IMR-90 (cell line): ENCODE measurements around the gene ECHS1. TPM values are rescaled to one million over a fixed set of nuclear protein-coding genes. Genes with fewer than 3 reads are reported as not detected.

Experiments
- ATAC-seq: fragments of 200-7000 bp; cut with Tn5 transposase; 2 replicates; pipeline ENCODE4 v1.9.1; 2020; ENCODE audit warnings: low read depth, mild to moderate bottlenecking, moderate library complexity
- BruUV-seq: library from RNA; stranded (reverse); fragments of 400-500 nt; replicated peaks from 2 replicates; lab custom pipeline; 2021; lab: Mats Ljungman, UMichigan
- CTCF ChIA-PET: fragments of 300-600 bp; formaldehyde crosslinking; extraction: SDS; loops from one replicate; lab custom pipeline; 2021; ENCODE audit warnings: antibody characterized with exemption; lab: Yijun Ruan, JAX
- POLR2A ChIA-PET: fragments of 300-600 bp; sonication (Branson Sonifier 250); formaldehyde crosslinking; loops from one replicate; lab custom pipeline; 2022; ENCODE audit warnings: antibody characterized with exemption; ENCODE audit not compliant: unreplicated experiment; lab: Charles Lee
- DNase-seq: peaks from one replicate; pipeline ENCODE4 v3.0.0; 2013
- H2AFZ ChIP-seq: replicated peaks from 2 replicates; pipeline ENCODE3; 2013; ENCODE audit warnings: low read length, mild to moderate bottlenecking; ENCODE audit not compliant: poor library complexity
- H2AK5ac ChIP-seq: 2 replicates; pipeline ENCODE4 v1.6.1; 2013; ENCODE audit warnings: low read depth, low read length, inconsistent platforms
- H2AK9ac ChIP-seq: replicated peaks from 2 replicates; pipeline ENCODE3; 2013; ENCODE audit warnings: mild to moderate bottlenecking, low read depth, low read length, moderate library complexity; ENCODE audit not compliant: poor library complexity
- H2BK120ac ChIP-seq: 2 replicates; pipeline ENCODE4 v1.6.1; 2013; ENCODE audit warnings: low read depth, low read length, inconsistent platforms
- H2BK15ac ChIP-seq: 3 replicates; pipeline ENCODE4 v1.6.1; 2013; ENCODE audit warnings: low read depth, low read length, inconsistent platforms
- H2BK20ac ChIP-seq: 2 replicates; pipeline ENCODE4 v1.6.1; 2013; ENCODE audit warnings: low read depth, mild to moderate bottlenecking, inconsistent platforms, low read length, moderate library complexity
- H2BK5ac ChIP-seq: 2 replicates; pipeline ENCODE4 v1.6.1; 2013; ENCODE audit warnings: mild to moderate bottlenecking, low read depth, low read length, inconsistent platforms; ENCODE audit not compliant: poor library complexity, severe bottlenecking
- H3K14ac ChIP-seq: replicated peaks from 2 replicates; pipeline ENCODE4 v1.6.1; 2013; ENCODE audit warnings: low read depth, low read length, inconsistent platforms
- H3K18ac ChIP-seq: 2 replicates; pipeline ENCODE4 v1.6.1; 2013; ENCODE audit warnings: low read depth, low read length, control low read depth
- H3K23ac ChIP-seq: 2 replicates; pipeline ENCODE4 v1.6.1; 2013; ENCODE audit warnings: low read depth, low read length, inconsistent platforms
- H3K27ac ChIP-seq: 2 replicates; pipeline ENCODE4 v1.5.1; 2013; ENCODE audit warnings: mild to moderate bottlenecking, control low read depth, low read length; ENCODE audit not compliant: insufficient read depth
- H3K27me3 ChIP-seq: 2 replicates; pipeline ENCODE4 v1.6.1; 2013; ENCODE audit warnings: low read length; ENCODE audit not compliant: control insufficient read depth, insufficient read depth
- H3K36me3 ChIP-seq: 2 replicates; pipeline ENCODE4 v1.6.1; 2013; ENCODE audit warnings: low read length, mixed read lengths; ENCODE audit not compliant: control insufficient read depth, insufficient read depth
- H3K4ac ChIP-seq: 2 replicates; pipeline ENCODE4 v1.6.1; 2013; ENCODE audit warnings: low read depth, low read length, inconsistent platforms
- H3K4me1 ChIP-seq: 2 replicates; pipeline ENCODE4 v1.6.1; 2013; ENCODE audit warnings: low read length, mixed read lengths; ENCODE audit not compliant: control insufficient read depth, insufficient read depth
- H3K4me2 ChIP-seq: 2 replicates; pipeline ENCODE4 v1.6.1; 2013; ENCODE audit warnings: low read depth, mild to moderate bottlenecking, control low read depth, low read length, moderate library complexity
- H3K4me3 ChIP-seq: 2 replicates; pipeline ENCODE4 v1.5.1; 2013; ENCODE audit warnings: low read depth, mild to moderate bottlenecking, control low read depth, low read length, moderate library complexity; ENCODE audit not compliant: insufficient read depth
- H3K56ac ChIP-seq: 2 replicates; pipeline ENCODE4 v1.6.1; 2013; ENCODE audit warnings: low read length, inconsistent platforms; ENCODE audit not compliant: insufficient read depth; ENCODE audit errors: extremely low read depth
- H3K79me1 ChIP-seq, 2 experiments: 2 replicates each; pipeline ENCODE4 v1.6.1; 2013; ENCODE audit warnings: low read length in 2 of 2, inconsistent platforms in 1 of 2, low read depth in 1 of 2
- H3K9ac ChIP-seq: 2 replicates; pipeline ENCODE4 v1.6.1; 2013; ENCODE audit warnings: low read depth, low read length, control low read depth
- H3K9me1 ChIP-seq: 2 replicates; pipeline ENCODE4 v1.6.1; 2013; ENCODE audit warnings: low read length, inconsistent platforms; ENCODE audit not compliant: insufficient read depth
- H3K9me3 ChIP-seq: 2 replicates; pipeline ENCODE4 v1.6.1; 2013; ENCODE audit warnings: low read length; ENCODE audit not compliant: control insufficient read depth, insufficient read depth
- H4K20me1 ChIP-seq: 2 replicates; pipeline ENCODE4 v1.6.1; 2013; ENCODE audit warnings: low read length, inconsistent platforms; ENCODE audit not compliant: insufficient read depth
- H4K5ac ChIP-seq: 2 replicates; pipeline ENCODE4 v1.6.1; 2013; ENCODE audit warnings: mild to moderate bottlenecking, low read depth, low read length, control low read depth
- H4K8ac ChIP-seq, 2 experiments: 2 replicates each; pipeline ENCODE4 v1.6.1; 2013; ENCODE audit warnings: low read depth in 2 of 2, low read length in 2 of 2, control low read depth in 1 of 2, inconsistent platforms in 1 of 2
- H4K91ac ChIP-seq: 2 replicates; pipeline ENCODE4 v1.6.1; 2013; ENCODE audit warnings: low read depth, low read length, inconsistent platforms; ENCODE audit not compliant: insufficient read depth
- CEBPB ChIP-seq: IDR thresholded peaks from 2 replicates; pipeline ENCODE4 v1.6.1; 2012; ENCODE audit warnings: low read depth, low read length, improper control_type of control experiment
- CHD1 ChIP-seq: IDR thresholded peaks from 2 replicates; pipeline ENCODE4 v1.6.1; 2012; ENCODE audit warnings: low read depth, low read length, improper control_type of control experiment
- ELK1 ChIP-seq: fragments of 150-350 bp; IDR thresholded peaks from 2 replicates; pipeline ENCODE4 v1.6.1; 2016; ENCODE audit warnings: low read depth, mild to moderate bottlenecking, low read length, moderate library complexity, borderline replicate concordance
- NFE2L2 ChIP-seq: fragments of 150-350 bp; IDR thresholded peaks from 2 replicates; pipeline ENCODE4 v1.6.1; 2016; ENCODE audit warnings: low read depth, mild to moderate bottlenecking, low read length
- RAD21 ChIP-seq: IDR thresholded peaks from 2 replicates; pipeline ENCODE4 v1.6.1; 2012; ENCODE audit warnings: low read length, improper control_type of control experiment
- SMC3 ChIP-seq: fragments of 150-350 bp; IDR thresholded peaks from 2 replicates; pipeline ENCODE4 v1.6.1; 2016; ENCODE audit warnings: low read depth, mild to moderate bottlenecking, antibody characterized with exemption, low read length, moderate library complexity
- WGBS, 2 experiments: methylation state at CpG; one replicate each; pipeline versions ENCODE4 v1.1.5 to v1.1.7; 2013; ENCODE audit warnings: missing lambda C conversion rate in 2 of 2; ENCODE audit not compliant: insufficient read length in 1 of 2; ENCODE audit errors: extremely low coverage in 2 of 2; 5-methylcytosine and 5-hydroxymethylcytosine counted together
- dilution Hi-C: fragments of 300-500 bp; cut with HindIII; formaldehyde crosslinking; loops from one replicate; pipeline ENCODE4 v1.14.3; 2018; ENCODE audit warnings: low sequenced_read_pairs; ENCODE audit not compliant: unreplicated experiment
- in situ Hi-C: fragments of 300-500 bp; cut with MboI; formaldehyde crosslinking; loops from 3 replicates; pipeline ENCODE4 v1.14.3; 2019; ENCODE audit warnings: low sequenced_read_pairs, inconsistent platforms, mixed read lengths
- intact Hi-C: fragments of 100-400 bp; cut with micrococcal nuclease; formaldehyde crosslinking; loops from 2 replicates; pipeline ENCODE4 v1.10.0; 2022
- polyA plus RNA-seq, 3 experiments: library from polyadenylated mRNA; depleted of rRNA; stranded (reverse); fragments of >200 nt; gene quantifications; 2 replicates each; pipeline ENCODE4 v1.2.3, GENCODE V29; 2012; ENCODE audit warnings: low replicate concordance in 1 of 3
- total RNA-seq: library from RNA; depleted of rRNA; stranded (reverse); fragments of >200 nt; gene quantifications from 2 replicates; pipeline ENCODE4 v1.2.3, GENCODE V29; 2012
- TF ChIP-seq, protein P1 (sequence below): fragments of 150-350 bp; IDR thresholded peaks from 2 replicates; pipeline ENCODE4 v1.6.1; 2017; ENCODE audit warnings: mild to moderate bottlenecking, antibody characterized with exemption, low read length, low read depth

ECHS1 gene
- total and polyA plus RNA-seq, 2 of the 4 experiments (the other 2 are of a cell fraction): 60.8 to 84.2 TPM

- Histone ChIP-seq H3K9me3 (no peaks in the 10 kb centered on the region), H3K27ac (no peak overlapping the region), H2BK5ac (no peak overlapping the region), H3K79me1 (no peaks in the 10 kb centered on the region), H3K4me1 (no peaks in the 10 kb centered on the region), H2BK120ac (no peak overlapping the region), H2AK5ac (no peak overlapping the region; the same call in 1 of the 2 replicates), H2BK20ac (no peak overlapping the region), H3K18ac (no peak overlapping the region), H2AK9ac (no peak overlapping the region), H4K20me1 (no peaks in the 10 kb centered on the region), H4K5ac (no peak overlapping the region), H3K14ac (no peak overlapping the region), H3K36me3 (no peaks in the 10 kb centered on the region), H4K91ac (no peak overlapping the region), H3K9me1 (no peaks in the 10 kb centered on the region), H4K8ac (no peak overlapping the region), H3K27me3 (peaks cover 20% of the 10 kb centered on the region), H2BK15ac (no peak overlapping the region), H3K56ac (no peak overlapping the region), H3K4me3 (no peak overlapping the region), H3K4ac (no peak overlapping the region), H3K4me2 (no peak overlapping the region), H3K9ac (no peak overlapping the region), H3K23ac (no peak overlapping the region), H2AFZ (peak overlapping the region; percentile 14)
- DNase-seq (no peak), ATAC-seq (no peak)
- dilution Hi-C loops (no loop called here), intact Hi-C loops (no loop called here), in situ Hi-C loops (no loop called here)
- ChIA-PET POLR2A (no interaction called here), CTCF (no interaction called here)
- TF ChIP-seq RAD21 (no peak), ELK1 (no peak), SMC3 (no peak), CHD1 (no peak), NFE2L2 (no peak), CEBPB (no peak)
- TF ChIP-seq, protein P1, sequence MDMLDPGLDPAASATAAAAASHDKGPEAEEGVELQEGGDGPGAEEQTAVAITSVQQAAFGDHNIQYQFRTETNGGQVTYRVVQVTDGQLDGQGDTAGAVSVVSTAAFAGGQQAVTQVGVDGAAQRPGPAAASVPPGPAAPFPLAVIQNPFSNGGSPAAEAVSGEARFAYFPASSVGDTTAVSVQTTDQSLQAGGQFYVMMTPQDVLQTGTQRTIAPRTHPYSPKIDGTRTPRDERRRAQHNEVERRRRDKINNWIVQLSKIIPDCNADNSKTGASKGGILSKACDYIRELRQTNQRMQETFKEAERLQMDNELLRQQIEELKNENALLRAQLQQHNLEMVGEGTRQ: no peak
- WGBS, 2 experiments: 20% methylated on average over 1 of the region's 9 CpGs; no CpG with 5 or more reads in 1 of the 2 experiments
- BruUV-seq: no TSS peak
Measured at GRCh38 chr10:133343558-133343957, 29.6 kb downstream of the ECHS1 start.
